Hematopoietic multipotent progenitor cell treated with erythropoietin and hydrocortisone succinate and interleukin-3 and kit ligand, for 8 days (in vitro differentiated cells): ENCODE measurements around the gene TMEM97.
"Not testable (repeated sequence)": the region's sequence is repeated elsewhere in the genome, so short reads cannot be mapped to it uniquely, and the experiment has no call there.

Source experiments
- DNase-seq: peaks from one replicate; pipeline ENCODE4 v3.0.0-alpha.2; 2015

Gene TMEM97

GRCh38 chr17:28318759-28319597 lies at the start of gene TMEM97:
TMEM97 (plus strand) TSS chr17:28319200; CDS start chr17:28319240, 40 bp downstream.
- peak; percentile 98 for DNase-seq

GRCh38 chr17:28270055-28270454 lies 48.9 kb upstream of the TMEM97 start:
- no peak for DNase-seq

GRCh38 chr17:28270926-28271325 lies 48.1 kb upstream of the TMEM97 start:
- DNase-seq = no peak

DNA sequence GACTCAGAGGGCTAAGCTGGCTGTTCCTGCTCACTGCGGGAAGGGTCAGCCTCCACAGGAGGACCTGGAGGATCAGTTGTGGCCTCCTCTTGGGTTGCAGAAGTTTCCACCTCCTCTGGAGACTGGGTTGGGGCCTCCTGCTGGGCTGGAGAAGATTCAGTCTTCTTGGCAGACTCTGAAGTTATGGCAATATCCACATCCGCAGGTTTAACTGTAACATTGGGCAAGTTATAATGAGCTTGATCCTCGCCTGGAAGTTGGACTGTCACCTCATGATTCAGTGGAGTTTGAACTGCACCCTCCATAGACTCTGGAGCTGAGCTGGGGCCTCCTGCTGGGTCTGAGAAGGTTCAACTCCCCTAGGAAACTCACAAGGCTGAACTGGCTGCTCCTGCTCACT lies 47.6 kb upstream of the TMEM97 start:
- no peak for DNase-seq

DNA sequence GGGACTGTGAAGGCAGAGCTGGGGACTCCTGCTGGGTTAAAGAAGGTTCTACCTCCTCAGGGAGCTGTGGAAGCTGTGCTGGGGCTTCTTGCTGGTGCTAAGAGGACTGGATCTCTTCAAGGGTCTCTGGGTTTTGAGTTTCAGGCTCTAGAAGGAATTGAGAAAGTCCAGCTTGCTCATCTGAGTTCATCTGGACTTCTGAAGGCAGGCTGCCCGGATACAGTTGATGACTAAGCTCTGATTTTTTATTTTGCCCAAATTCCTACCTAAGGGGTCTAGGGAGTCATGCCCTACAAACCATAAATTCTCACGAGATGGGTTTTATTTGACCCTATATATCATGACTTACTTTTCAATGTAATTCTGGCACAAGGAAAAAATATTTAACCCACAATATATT lies 46.8 kb upstream of the TMEM97 start:
- DNase-seq = no peak

GRCh38 chr17:28273341-28273740 lies 45.7 kb upstream of the TMEM97 start:
- not testable (repeated sequence) for DNase-seq

GRCh38 chr17:28274591-28275265 lies 44.3 kb upstream of the TMEM97 start:
- DNase-seq = no peak

GRCh38 chr17:28276011-28276410 lies 43.0 kb upstream of the TMEM97 start:
- no peak for DNase-seq

GRCh38 chr17:28279411-28279810 lies 39.6 kb upstream of the TMEM97 start:
- no peak for DNase-seq

DNA sequence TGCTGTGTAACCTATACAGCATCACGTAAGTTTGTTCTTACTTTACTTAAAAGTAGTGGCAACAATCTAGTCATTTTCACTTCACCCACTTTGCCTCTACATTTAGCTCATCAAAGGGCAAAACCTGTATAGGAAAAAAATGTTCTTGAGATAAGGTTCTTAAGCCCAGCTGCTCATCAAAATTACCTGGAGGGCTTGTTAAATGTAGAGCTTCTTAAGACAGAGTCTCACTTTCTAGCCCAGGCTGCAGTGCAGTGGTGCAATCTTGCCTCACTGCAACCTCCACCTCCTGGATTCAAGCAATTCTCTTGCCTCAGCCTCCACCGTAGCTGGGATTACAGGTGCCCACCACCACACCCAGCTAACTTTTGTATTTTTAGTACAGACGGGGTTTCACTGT lies 38.2 kb upstream of the TMEM97 start:
- no peak for DNase-seq

GRCh38 chr17:28282596-28282995 lies 36.4 kb upstream of the TMEM97 start:
- DNase-seq = no peak

GRCh38 chr17:28285965-28286364 lies 33.0 kb upstream of the TMEM97 start:
- no peak for DNase-seq

DNA sequence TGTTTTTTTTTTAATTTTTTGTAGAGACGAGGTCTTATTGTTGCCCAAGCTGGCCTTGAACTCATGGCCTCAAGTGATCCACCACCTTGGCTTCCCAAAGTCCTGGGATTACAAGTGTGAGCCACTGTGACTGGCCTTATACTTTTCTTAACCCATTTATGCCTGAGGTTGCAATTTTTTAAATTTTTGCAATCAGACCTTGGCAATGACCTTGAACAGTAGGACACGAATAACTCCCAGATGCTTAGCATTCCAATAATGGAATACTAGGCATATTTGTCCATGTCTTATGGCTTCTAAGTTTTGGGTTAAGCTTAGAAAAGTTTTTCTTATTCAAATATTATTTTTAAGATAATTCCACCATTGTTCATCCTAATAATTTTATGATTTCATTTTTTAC lies 28.3 kb upstream of the TMEM97 start:
- no peak for DNase-seq

- DNase-seq = no peak
These were observed 27.1 kb upstream of the TMEM97 start for GRCh38 chr17:28291780-28292330.

DNA sequence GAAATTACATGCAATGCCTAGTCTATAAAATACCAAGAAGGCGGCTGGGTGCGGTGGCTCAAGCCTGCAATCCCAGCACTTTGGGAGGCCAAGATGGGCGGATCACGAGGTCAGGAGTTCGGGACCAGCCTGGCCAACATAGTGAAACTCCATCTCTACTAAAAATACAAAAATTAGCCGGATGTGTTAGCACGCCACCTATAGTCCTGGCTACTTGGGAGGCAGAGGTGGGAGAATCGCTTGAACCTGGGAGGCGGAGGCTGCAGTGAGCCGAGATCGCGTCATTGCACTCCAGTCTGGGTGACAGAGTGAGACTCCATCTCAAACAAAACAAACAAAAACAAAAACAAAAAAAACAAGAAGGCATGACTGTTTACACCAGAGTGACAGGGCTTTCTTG lies 26.1 kb upstream of the TMEM97 start:
- not testable (repeated sequence) for DNase-seq

GRCh38 chr17:28293994-28294393 lies 25.0 kb upstream of the TMEM97 start:
- DNase-seq = no peak

DNA sequence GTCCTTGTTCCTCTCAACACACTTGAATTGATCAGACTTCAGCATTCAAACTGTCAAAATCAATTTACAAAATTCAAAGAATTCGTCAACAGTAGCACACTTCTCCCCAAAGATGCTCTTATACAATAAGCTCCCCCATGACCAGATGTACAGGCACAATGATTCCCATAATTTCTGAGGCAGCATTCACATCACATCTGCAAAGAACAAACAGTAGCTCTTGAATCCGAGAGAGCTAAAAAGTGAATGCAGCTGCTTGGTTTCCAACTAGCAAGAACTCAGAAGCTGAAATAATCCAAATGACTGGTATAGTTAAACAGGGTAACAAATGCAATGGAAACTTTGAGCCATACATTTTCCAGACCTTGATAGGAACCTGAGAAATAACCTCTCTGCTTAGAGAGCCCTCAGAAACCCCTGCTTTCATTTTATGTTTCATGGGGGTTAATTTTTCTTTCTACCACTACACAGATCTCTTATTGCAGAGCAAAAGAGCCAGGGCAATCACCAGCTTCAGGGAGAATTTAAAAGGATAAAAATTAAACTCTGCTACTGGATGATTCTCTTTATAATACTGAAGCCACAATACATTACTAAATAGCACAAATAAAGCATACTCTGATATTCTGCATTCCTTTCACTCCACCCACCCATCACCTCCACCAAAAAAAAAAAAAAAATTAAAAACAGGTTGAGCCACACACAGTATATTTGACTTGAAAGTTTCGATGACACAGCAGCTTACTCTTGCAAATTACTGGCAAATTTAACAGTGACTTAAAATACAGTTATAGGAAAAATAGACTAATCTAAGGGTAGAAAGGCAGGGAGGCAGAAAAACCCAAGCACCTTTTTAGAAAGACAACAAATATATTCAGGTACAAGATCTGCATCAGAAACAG lies 23.1 kb upstream of the TMEM97 start:
- no peak for DNase-seq

GRCh38 chr17:28298449-28298848 lies 20.6 kb upstream of the TMEM97 start:
- DNase-seq = no peak

- DNase-seq = no peak
These were observed 12.0 kb upstream of the TMEM97 start for GRCh38 chr17:28306954-28307401.

- no peak for DNase-seq
These were observed 5.2 kb upstream of the TMEM97 start for GRCh38 chr17:28313841-28314240.

GRCh38 chr17:28315846-28316705 lies 2.9 kb upstream of the TMEM97 start:
- DNase-seq = no peak
